ENCODE measurements around the gene SCN4B. TPM values are rescaled to one million over a fixed set of nuclear protein-coding genes. Genes with fewer than 3 reads are reported as not detected.

Gene SCN4B
- total RNA-seq, 4 donors from 2014 or later, result 2.7 to 5.8 (median 3.8) TPM

GRCh38 chr11:118143661-118144185, 8.9 kb downstream of the SCN4B start:
- 47 to 55% methylated on average over 3 to 9 of the region's 12 CpGs for WGBS, 2 donors (ENCODE audit: low coverage in 1 of 2)
- H3K27me3 ChIP-seq, result peaks cover 69% of the 10 kb centered on the region

GRCh38 chr11:118142809-118143208, 9.8 kb downstream of the SCN4B start:
- no peaks in the 10 kb centered on the region for H3K36me3 ChIP-seq
- no peak overlapping the region for H3K27ac ChIP-seq
- no peak overlapping the region for H3K4me3 ChIP-seq
- ATAC-seq, result no peak
- no peaks in the 10 kb centered on the region for H3K9me3 ChIP-seq
- TF ChIP-seq CTCF (IDR thresholded peaks at IDR 0.05), result no peak
- no peak for TF ChIP-seq POLR2AphosphoS5 (IDR thresholded peaks at IDR 0.05)
- no peak for TF ChIP-seq POLR2A (IDR thresholded peaks at IDR 0.05)
- TF ChIP-seq EP300 (IDR thresholded peaks at IDR 0.05), result no peak
- 30 to 39% methylated on average over 6 of the region's 6 CpGs for WGBS, 2 donors (ENCODE audit: low coverage in 1 of 2)
- H3K27me3 ChIP-seq, result peaks cover 77% of the 10 kb centered on the region
- peaks cover 0 to 21% (median 7%) of the 10 kb centered on the region in 3 donors for H3K4me1 ChIP-seq

More at GRCh38 chr11:118143661-118144185, 8.9 kb downstream of the SCN4B start:
- Histone ChIP-seq H3K36me3 (no peaks in the 10 kb centered on the region), H3K4me3 (no peak overlapping the region), H3K27ac (no peak overlapping the region), H3K4me1 (peaks cover 0 to 21% (median 7%) of the 10 kb centered on the region in 3 donors), H3K9me3 (no peaks in the 10 kb centered on the region)
- no peak for ATAC-seq
- no peak for TF ChIP-seq EP300 (IDR thresholded peaks at IDR 0.05)
- no peak for TF ChIP-seq POLR2A (IDR thresholded peaks at IDR 0.05)
- no peak for TF ChIP-seq POLR2AphosphoS5 (IDR thresholded peaks at IDR 0.05)
- TF ChIP-seq CTCF (IDR thresholded peaks at IDR 0.05), result no peak

DNA sequence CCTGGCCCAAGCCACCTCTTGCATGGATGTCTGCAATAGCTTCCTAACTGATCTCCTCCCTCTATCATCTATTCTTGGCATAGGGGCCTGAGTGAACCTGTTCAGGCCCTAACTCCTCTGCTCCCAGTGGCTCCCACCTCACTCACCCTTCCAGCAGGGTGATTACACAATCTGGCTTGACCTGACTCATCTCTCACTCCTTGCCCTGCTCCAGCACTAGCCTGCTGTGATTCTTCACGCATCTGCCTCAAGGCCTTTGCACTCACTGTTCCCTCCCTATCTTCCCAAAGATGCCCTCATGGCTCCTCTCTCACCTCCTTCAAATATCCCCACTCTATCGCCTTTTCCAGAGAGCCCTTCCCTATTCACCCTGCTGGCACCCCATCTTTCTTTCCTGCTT, 10.5 kb downstream of the SCN4B start:
- H3K4me1 ChIP-seq, result peaks cover 0 to 21% (median 7%) of the 10 kb centered on the region in 3 donors
- ATAC-seq, result no peak
- H3K4me3 ChIP-seq, result no peak overlapping the region
- no peaks in the 10 kb centered on the region for H3K36me3 ChIP-seq
- no peaks in the 10 kb centered on the region for H3K9me3 ChIP-seq
- TF ChIP-seq CTCF (IDR thresholded peaks at IDR 0.05), result no peak
- no peak for TF ChIP-seq POLR2AphosphoS5 (IDR thresholded peaks at IDR 0.05)
- TF ChIP-seq EP300 (IDR thresholded peaks at IDR 0.05), result no peak
- no peak for TF ChIP-seq POLR2A (IDR thresholded peaks at IDR 0.05)
- no peak overlapping the region for H3K27ac ChIP-seq
- WGBS, 2 donors (ENCODE audit: low coverage in 1 of 2), result 50 to 75% methylated on average over 2 of the region's 2 CpGs
- peaks cover 83% of the 10 kb centered on the region for H3K27me3 ChIP-seq

DNA sequence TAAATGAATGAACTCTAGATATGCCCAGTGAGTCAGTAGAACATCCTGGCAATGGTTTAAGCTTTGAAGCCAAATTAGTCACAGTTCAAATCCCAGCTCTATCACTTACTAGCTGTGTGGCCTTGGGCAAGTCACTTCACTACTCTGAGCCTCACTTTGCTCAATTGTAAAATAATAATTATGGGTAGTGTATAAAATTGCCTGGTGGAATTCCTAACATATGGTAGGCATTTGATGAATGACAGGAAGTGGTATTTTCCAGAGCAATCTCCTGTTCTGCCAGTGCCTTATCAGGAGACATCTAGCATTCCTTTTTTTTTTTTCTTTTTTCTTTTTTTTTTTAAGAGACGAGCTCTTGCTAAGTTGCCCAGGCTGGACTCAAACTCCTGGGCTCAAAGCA, 13.0 kb downstream of the SCN4B start:
- TF ChIP-seq POLR2A (IDR thresholded peaks at IDR 0.05), result no peak
- TF ChIP-seq POLR2AphosphoS5 (IDR thresholded peaks at IDR 0.05), result no peak
- no peak for TF ChIP-seq CTCF (IDR thresholded peaks at IDR 0.05)
- no peak for TF ChIP-seq EP300 (IDR thresholded peaks at IDR 0.05)
- Histone ChIP-seq H3K9me3 (no peaks in the 10 kb centered on the region), H3K4me1 (peaks cover 0 to 3% (median 0%) of the 10 kb centered on the region in 3 donors), H3K27me3 (peaks cover 90% of the 10 kb centered on the region), H3K27ac (no peak overlapping the region), H3K36me3 (peaks cover 0 to 4% of the 10 kb centered on the region in 2 donors), H3K4me3 (no peak overlapping the region)
- no peak for ATAC-seq
- 40 to 43% methylated on average over 1 of the region's 1 CpG for WGBS, 2 donors (ENCODE audit: low coverage in 1 of 2)

DNA sequence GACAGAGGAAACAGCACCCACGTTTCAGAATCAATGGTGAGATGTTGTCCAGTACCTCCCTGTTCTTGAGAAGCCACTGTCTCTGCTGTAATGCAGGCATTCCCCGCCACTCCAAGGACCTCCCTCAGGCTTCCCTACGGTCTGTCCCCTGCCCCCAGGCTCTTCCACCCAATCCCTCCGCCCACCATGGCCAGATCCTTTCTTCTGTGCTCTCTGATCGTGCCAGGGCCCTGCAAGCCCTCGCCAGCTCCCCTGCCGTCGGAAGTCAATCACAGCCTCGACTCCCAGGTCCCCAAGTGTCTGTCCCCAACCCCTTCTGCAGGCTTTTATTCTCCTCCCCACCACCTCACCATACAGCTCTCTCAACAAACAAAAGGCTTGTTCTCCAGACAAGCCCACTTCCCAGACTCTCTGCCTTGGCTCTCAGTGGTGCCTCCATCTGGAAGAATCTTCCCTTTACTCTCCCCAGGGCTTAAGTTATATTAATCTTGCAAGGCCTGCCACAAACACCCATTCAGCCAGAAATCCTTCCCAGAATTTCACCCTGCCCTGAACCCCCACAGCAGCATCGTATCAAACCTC, 13.7 kb downstream of the SCN4B start:
- 41 to 50% methylated on average over 9 to 10 of the region's 10 CpGs for WGBS, 2 donors (ENCODE audit: low coverage in 1 of 2)

More for the DNA sequence above, 13.7 kb downstream of the SCN4B start:
- ATAC-seq, result no peak
- Histone ChIP-seq H3K4me3 (no peak overlapping the region), H3K36me3 (peaks cover 0 to 4% of the 10 kb centered on the region in 2 donors), H3K27me3 (peaks cover 85% of the 10 kb centered on the region), H3K27ac (no peak overlapping the region), H3K9me3 (no peaks in the 10 kb centered on the region), H3K4me1 (no peaks in the 10 kb centered on the region)
- TF ChIP-seq POLR2A (IDR thresholded peaks at IDR 0.05) (no peak), CTCF (IDR thresholded peaks at IDR 0.05) (no peak), POLR2AphosphoS5 (IDR thresholded peaks at IDR 0.05) (no peak), EP300 (IDR thresholded peaks at IDR 0.05) (no peak)

Measured in gastroesophageal sphincter (tissue), 4 donors.